ENCODE results near the gene SP1. TPM values are rescaled to one million over a fixed set of nuclear protein-coding genes. Genes with fewer than 3 reads are reported as not detected.

The SP1 gene
- polyA plus RNA-seq, 1 donor from 2014 or later: 7.3 TPM

DNA sequence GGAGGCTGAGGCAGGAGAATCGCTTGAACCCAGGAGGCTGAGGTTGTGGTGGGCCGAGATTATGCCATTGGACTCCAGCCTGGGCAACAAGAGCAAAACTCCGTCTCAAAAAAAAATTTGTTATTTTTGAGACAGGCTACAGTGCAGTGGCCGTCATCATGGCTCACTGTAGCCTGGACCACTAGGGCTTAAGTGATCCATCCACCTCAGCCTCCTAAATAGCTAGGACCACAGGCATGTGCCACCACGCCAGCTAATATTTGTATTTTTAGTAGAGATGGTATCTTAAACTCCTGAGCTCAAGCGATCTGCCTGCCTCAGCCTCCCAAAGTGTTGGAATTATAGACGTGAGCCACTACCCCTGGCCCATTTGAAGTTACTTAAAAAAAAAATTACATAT is 71.0 kb downstream of the SP1 start:
- no peak overlapping the region for H2AFZ ChIP-seq (ENCODE audit: low read depth, low read length)
- no peak overlapping the region for H3K27ac ChIP-seq (ENCODE audit: low read length)
- H3K9me3 ChIP-seq (ENCODE audit: low read length): no peaks in the 10 kb centered on the region
- peaks cover 37% of the 10 kb centered on the region for H3K79me2 ChIP-seq (replicated peaks; ENCODE audit: insufficient read depth, low read length)
- peaks cover 20% of the 10 kb centered on the region for H4K20me1 ChIP-seq (ENCODE audit: insufficient read depth)
- no peaks in the 10 kb centered on the region for H3K9me2 ChIP-seq (ENCODE audit: insufficient read depth, low read length)
- TF ChIP-seq, protein P1, sequence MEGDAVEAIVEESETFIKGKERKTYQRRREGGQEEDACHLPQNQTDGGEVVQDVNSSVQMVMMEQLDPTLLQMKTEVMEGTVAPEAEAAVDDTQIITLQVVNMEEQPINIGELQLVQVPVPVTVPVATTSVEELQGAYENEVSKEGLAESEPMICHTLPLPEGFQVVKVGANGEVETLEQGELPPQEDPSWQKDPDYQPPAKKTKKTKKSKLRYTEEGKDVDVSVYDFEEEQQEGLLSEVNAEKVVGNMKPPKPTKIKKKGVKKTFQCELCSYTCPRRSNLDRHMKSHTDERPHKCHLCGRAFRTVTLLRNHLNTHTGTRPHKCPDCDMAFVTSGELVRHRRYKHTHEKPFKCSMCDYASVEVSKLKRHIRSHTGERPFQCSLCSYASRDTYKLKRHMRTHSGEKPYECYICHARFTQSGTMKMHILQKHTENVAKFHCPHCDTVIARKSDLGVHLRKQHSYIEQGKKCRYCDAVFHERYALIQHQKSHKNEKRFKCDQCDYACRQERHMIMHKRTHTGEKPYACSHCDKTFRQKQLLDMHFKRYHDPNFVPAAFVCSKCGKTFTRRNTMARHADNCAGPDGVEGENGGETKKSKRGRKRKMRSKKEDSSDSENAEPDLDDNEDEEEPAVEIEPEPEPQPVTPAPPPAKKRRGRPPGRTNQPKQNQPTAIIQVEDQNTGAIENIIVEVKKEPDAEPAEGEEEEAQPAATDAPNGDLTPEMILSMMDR (IDR thresholded peaks at IDR 0.05; ENCODE audit: poor library complexity, severe bottlenecking): no peak
- TF ChIP-seq SMC3 (conservative IDR thresholded peaks at IDR 0.05; ENCODE audit: poor library complexity) (no peak), POLR2AphosphoS5 (IDR thresholded peaks at IDR 0.05) (no peak), RAD21 (conservative IDR thresholded peaks at IDR 0.05) (no peak), EP300 (conservative IDR thresholded peaks at IDR 0.05; ENCODE audit: poor library complexity, severe bottlenecking) (no peak), MXI1 (conservative IDR thresholded peaks at IDR 0.05; ENCODE audit: poor library complexity, severe bottlenecking) (no peak), EZH2 (IDR thresholded peaks at IDR 0.05; ENCODE audit: borderline replicate concordance, insufficient read depth, low read length, poor library complexity, severe bottlenecking) (no peak)
- TF ChIP-seq, protein P2, sequence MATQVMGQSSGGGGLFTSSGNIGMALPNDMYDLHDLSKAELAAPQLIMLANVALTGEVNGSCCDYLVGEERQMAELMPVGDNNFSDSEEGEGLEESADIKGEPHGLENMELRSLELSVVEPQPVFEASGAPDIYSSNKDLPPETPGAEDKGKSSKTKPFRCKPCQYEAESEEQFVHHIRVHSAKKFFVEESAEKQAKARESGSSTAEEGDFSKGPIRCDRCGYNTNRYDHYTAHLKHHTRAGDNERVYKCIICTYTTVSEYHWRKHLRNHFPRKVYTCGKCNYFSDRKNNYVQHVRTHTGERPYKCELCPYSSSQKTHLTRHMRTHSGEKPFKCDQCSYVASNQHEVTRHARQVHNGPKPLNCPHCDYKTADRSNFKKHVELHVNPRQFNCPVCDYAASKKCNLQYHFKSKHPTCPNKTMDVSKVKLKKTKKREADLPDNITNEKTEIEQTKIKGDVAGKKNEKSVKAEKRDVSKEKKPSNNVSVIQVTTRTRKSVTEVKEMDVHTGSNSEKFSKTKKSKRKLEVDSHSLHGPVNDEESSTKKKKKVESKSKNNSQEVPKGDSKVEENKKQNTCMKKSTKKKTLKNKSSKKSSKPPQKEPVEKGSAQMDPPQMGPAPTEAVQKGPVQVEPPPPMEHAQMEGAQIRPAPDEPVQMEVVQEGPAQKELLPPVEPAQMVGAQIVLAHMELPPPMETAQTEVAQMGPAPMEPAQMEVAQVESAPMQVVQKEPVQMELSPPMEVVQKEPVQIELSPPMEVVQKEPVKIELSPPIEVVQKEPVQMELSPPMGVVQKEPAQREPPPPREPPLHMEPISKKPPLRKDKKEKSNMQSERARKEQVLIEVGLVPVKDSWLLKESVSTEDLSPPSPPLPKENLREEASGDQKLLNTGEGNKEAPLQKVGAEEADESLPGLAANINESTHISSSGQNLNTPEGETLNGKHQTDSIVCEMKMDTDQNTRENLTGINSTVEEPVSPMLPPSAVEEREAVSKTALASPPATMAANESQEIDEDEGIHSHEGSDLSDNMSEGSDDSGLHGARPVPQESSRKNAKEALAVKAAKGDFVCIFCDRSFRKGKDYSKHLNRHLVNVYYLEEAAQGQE (IDR thresholded peaks at IDR 0.05; ENCODE audit: borderline replicate concordance): no peak
- H3K36me3 ChIP-seq (ENCODE audit: insufficient read depth, low read length): peaks cover 8% of the 10 kb centered on the region
- H3K4me3 ChIP-seq (ENCODE audit: low read length): no peak overlapping the region
- no peak overlapping the region for H3K9ac ChIP-seq (ENCODE audit: low read length)
- no peaks in the 10 kb centered on the region for H3F3A ChIP-seq (ENCODE audit: insufficient read depth, low read length, poor library complexity, severe bottlenecking)
- H3K27me3 ChIP-seq (ENCODE audit: insufficient read depth, low read depth, low read length): no peaks in the 10 kb centered on the region
- no peak overlapping the region for H3K4me2 ChIP-seq (ENCODE audit: low read length)

GRCh38 chr12:53451661-53452158 is 71.7 kb downstream of the SP1 start, which contains the start of gene PCBP2:
Gene PCBP2, plus strand, starts transcription at chr12:53452102. Its CDS starts 2,699 bp downstream, at chr12:53454801.
- H3K27me3 ChIP-seq (ENCODE audit: insufficient read depth, low read depth, low read length): no peaks in the 10 kb centered on the region
- H3K27ac ChIP-seq (ENCODE audit: low read length): peak within 1 kb of the TSS; percentile 95
- peaks cover 38% of the 10 kb centered on the region for H3K79me2 ChIP-seq (replicated peaks; ENCODE audit: insufficient read depth, low read length)
- peaks cover 21% of the 10 kb centered on the region for H4K20me1 ChIP-seq (ENCODE audit: insufficient read depth)
- no peaks in the 10 kb centered on the region for H3K9me2 ChIP-seq (ENCODE audit: insufficient read depth, low read length)
- H3K4me3 ChIP-seq (ENCODE audit: low read length): peak within 1 kb of the TSS; percentile 76
- peak within 1 kb of the TSS; percentile 97 for H3K9ac ChIP-seq (ENCODE audit: low read length)
- no peaks in the 10 kb centered on the region for H3F3A ChIP-seq (ENCODE audit: insufficient read depth, low read length, poor library complexity, severe bottlenecking)
- H3K36me3 ChIP-seq (ENCODE audit: insufficient read depth, low read length): peaks cover 9% of the 10 kb centered on the region
- H2AFZ ChIP-seq (ENCODE audit: low read depth, low read length): peak within 1 kb of the TSS; percentile 60
- TF ChIP-seq POLR2AphosphoS5 (IDR thresholded peaks at IDR 0.05) (peak; percentile 85), TAF1 (IDR thresholded peaks at IDR 0.05; ENCODE audit: low read depth) (peak; percentile 94), EZH2 (IDR thresholded peaks at IDR 0.05; ENCODE audit: borderline replicate concordance, insufficient read depth, low read length, poor library complexity, severe bottlenecking) (no peak), EP300 (conservative IDR thresholded peaks at IDR 0.05; ENCODE audit: poor library complexity, severe bottlenecking) (peak; percentile 55), SMC3 (conservative IDR thresholded peaks at IDR 0.05; ENCODE audit: poor library complexity) (peak; percentile 65), RAD21 (conservative IDR thresholded peaks at IDR 0.05) (peak; percentile 54), MXI1 (conservative IDR thresholded peaks at IDR 0.05; ENCODE audit: poor library complexity, severe bottlenecking) (peak; percentile 57)
- TF ChIP-seq, protein P1 (IDR thresholded peaks at IDR 0.05; ENCODE audit: poor library complexity, severe bottlenecking): peak; percentile 99
- TF ChIP-seq, protein P2 (IDR thresholded peaks at IDR 0.05; ENCODE audit: borderline replicate concordance): peak; percentile 82
- peak within 1 kb of the TSS; percentile 91 for H3K4me2 ChIP-seq (ENCODE audit: low read length)
- H3K9me3 ChIP-seq (ENCODE audit: low read length): no peaks in the 10 kb centered on the region

Data from neural cell (in vitro differentiated cells).